ENCODE data around the gene BANP. TPM values are rescaled to one million over a fixed set of nuclear protein-coding genes. Genes with fewer than 3 reads are reported as not detected.

BANP gene
- total and polyA plus RNA-seq, 2 donors (not counting 3 experiments of a cell fraction or from before 2014, with no cell fraction given) = 22.4 to 33.8 TPM

- H3K9me1 ChIP-seq (replicated peaks; ENCODE audit: control insufficient read depth, extremely low read depth, insufficient read depth, low read length) = no peaks in the 10 kb centered on the region
- H3K27me3 ChIP-seq (ENCODE audit: control insufficient read depth in 2 of 2, insufficient read depth in 2 of 2, low read length in 2 of 2) = no peaks in the 10 kb centered on the region
- BruUV-seq (replicated peaks) = no TSS peak
- peaks cover 0 to 2% of the 10 kb centered on the region in 2 experiments for H3K36me3 ChIP-seq (ENCODE audit: control insufficient read depth in 2 of 2, extremely low read depth in 1 of 2, insufficient read depth in 2 of 2, low read length in 2 of 2)
- peak overlapping the region; percentile 99 for H3K9ac ChIP-seq (replicated peaks; ENCODE audit: extremely low read depth, insufficient read depth, low read length)
- H2AFZ ChIP-seq (ENCODE audit: low read depth, low read length) = no peak overlapping the region
- peak overlapping the region; percentile 78 for H3K4me2 ChIP-seq (ENCODE audit: insufficient read depth, low read length)
- dilution Hi-C loops (cut with MboI; ENCODE audit: extremely low pct_ligation_motif_present, low sequenced_read_pairs) (no loop called here), intact Hi-C loops (cut with micrococcal nuclease) (loop anchor here (5.0 to 10.0 kb wide), 2 partner anchors 175 to 612 kb away; no protein-coding TSS in a partner anchor)
- TF ChIP-seq MYC (IDR thresholded peaks at IDR 0.05; ENCODE audit: low read depth, low read length) = no peak
- no peaks in the 10 kb centered on the region for H3K9me3 ChIP-seq (replicated peaks; ENCODE audit: control insufficient read depth, insufficient read depth, low read length)
- H3K27ac ChIP-seq (ENCODE audit: insufficient read depth, low read depth, low read length) = peak overlapping the region; percentile 84
- CTCF ChIA-PET = interaction anchor here (0.9 to 3.2 kb wide), 3 partner anchors 10 to 184 kb away, joined by 3 to 7 read pairs (median 4); no protein-coding TSS in a partner anchor
- FAIRE-seq (no peak), DNase-seq (ENCODE audit: low read depth, low spot score) (no peak)
- peak overlapping the region in 1 of 3 experiments; percentile 81 for H3K4me3 ChIP-seq (replicated peaks in 1 of 3; ENCODE audit: insufficient read depth in 1 of 3, low read depth in 1 of 3, low read length in 3 of 3)
- H3K79me2 ChIP-seq (ENCODE audit: control insufficient read depth, insufficient read depth, low read length) = peaks cover 60% of the 10 kb centered on the region
- peaks cover 40% of the 10 kb centered on the region for H3K4me1 ChIP-seq (ENCODE audit: control insufficient read depth, extremely low read depth, insufficient read depth, low read length)
- POLR2A ChIA-PET = no interaction called here
- no peaks in the 10 kb centered on the region for H4K20me1 ChIP-seq (replicated peaks; ENCODE audit: control insufficient read depth, extremely low read depth, insufficient read depth, low read length)
Observed at GRCh38 chr16:87952751-87953150, 1.5 kb downstream of the BANP start.

- H3K9ac ChIP-seq (replicated peaks; ENCODE audit: extremely low read depth, insufficient read depth, low read length) = peak overlapping the region; percentile 72
- intact Hi-C loops (cut with micrococcal nuclease) = loop anchor here (5.0 to 10.0 kb wide), 2 partner anchors 176 to 611 kb away; no protein-coding TSS in a partner anchor
Observed at GRCh38 chr16:87953308-87954215, 2.3 kb downstream of the BANP start.

More at GRCh38 chr16:87953308-87954215, 2.3 kb downstream of the BANP start:
- DNase-seq (ENCODE audit: low read depth, low spot score) (peak; percentile 65), FAIRE-seq (peak; percentile 55)
- H3K27me3 ChIP-seq (ENCODE audit: control insufficient read depth in 2 of 2, insufficient read depth in 2 of 2, low read length in 2 of 2) = no peaks in the 10 kb centered on the region
- H3K9me1 ChIP-seq (replicated peaks; ENCODE audit: control insufficient read depth, extremely low read depth, insufficient read depth, low read length) = no peaks in the 10 kb centered on the region
- TSS peak; percentile 29 for BruUV-seq (replicated peaks)
- H3K4me3 ChIP-seq (replicated peaks in 1 of 3; ENCODE audit: insufficient read depth in 1 of 3, low read depth in 1 of 3, low read length in 3 of 3) = peak overlapping the region in 1 of 3 experiments; percentile 9
- H3K9me3 ChIP-seq (replicated peaks; ENCODE audit: control insufficient read depth, insufficient read depth, low read length) = no peaks in the 10 kb centered on the region
- TF ChIP-seq MYC (IDR thresholded peaks at IDR 0.05; ENCODE audit: low read depth, low read length) = no peak
- TF ChIP-seq JUN (IDR thresholded peaks at IDR 0.05; ENCODE audit: borderline replicate concordance, insufficient read depth, insufficient read length, low read depth) = no peak
- TF ChIP-seq FOS (IDR thresholded peaks at IDR 0.05; ENCODE audit: borderline replicate concordance, insufficient read depth, low read length) = no peak
- TF ChIP-seq MAX (IDR thresholded peaks at IDR 0.05; ENCODE audit: insufficient read depth, insufficient read length) = no peak
- peak; percentile 14 for TF ChIP-seq POLR2AphosphoS5 (IDR thresholded peaks at IDR 0.05; ENCODE audit: insufficient read depth, low read depth, low read length)
- TF ChIP-seq CTCF (IDR thresholded peaks at IDR 0.05; ENCODE audit: extremely low read depth in 1 of 2, insufficient read depth in 1 of 2, low read depth in 1 of 2, low read length in 2 of 2) = no peak
- no peak for TF ChIP-seq GATA2 (IDR thresholded peaks at IDR 0.05; ENCODE audit: insufficient read depth, insufficient read length, low read depth, low read length)
- TF ChIP-seq POLR2A (IDR thresholded peaks at IDR 0.05; ENCODE audit: low read depth, low read length) = peak; percentile 42
- TF ChIP-seq EZH2 (IDR thresholded peaks at IDR 0.05; ENCODE audit: borderline replicate concordance, low read depth, low read length, severe bottlenecking) = no peak
- peak overlapping the region; percentile 47 for H3K4me2 ChIP-seq (ENCODE audit: insufficient read depth, low read length)
- peaks cover 40% of the 10 kb centered on the region for H3K4me1 ChIP-seq (ENCODE audit: control insufficient read depth, extremely low read depth, insufficient read depth, low read length)
- H4K20me1 ChIP-seq (replicated peaks; ENCODE audit: control insufficient read depth, extremely low read depth, insufficient read depth, low read length) = no peaks in the 10 kb centered on the region
- peaks cover 0 to 2% of the 10 kb centered on the region in 2 experiments for H3K36me3 ChIP-seq (ENCODE audit: control insufficient read depth in 2 of 2, extremely low read depth in 1 of 2, insufficient read depth in 2 of 2, low read length in 2 of 2)
- CTCF ChIA-PET = interaction anchor here (1.2 to 3.2 kb wide), 4 partner anchors 10 to 484 kb away, joined by 4 to 8 read pairs (median 6); no protein-coding TSS in a partner anchor
- H2AFZ ChIP-seq (ENCODE audit: low read depth, low read length) = no peak overlapping the region
- H3K79me2 ChIP-seq (ENCODE audit: control insufficient read depth, insufficient read depth, low read length) = peaks cover 68% of the 10 kb centered on the region
- POLR2A ChIA-PET = interaction anchor here (0.5 kb wide), 1 partner anchor 177 kb away, joined by 6 read pairs; no protein-coding TSS in a partner anchor
- H3K27ac ChIP-seq (ENCODE audit: insufficient read depth, low read depth, low read length) = peak overlapping the region; percentile 76
- dilution Hi-C loops (cut with MboI; ENCODE audit: extremely low pct_ligation_motif_present, low sequenced_read_pairs) = no loop called here

Data from endothelial cell of umbilical vein (primary cell).